HepG2 (cell line): ENCODE measurements around the gene ATP9A. TPM values are rescaled to one million over a fixed set of nuclear protein-coding genes. Genes with fewer than 3 reads are reported as not detected.

ENCODE experiments used
- ARNT2 ChIP-seq: sonication (generic); formaldehyde crosslinking; IDR thresholded peaks from 2 replicates; pipeline ENCODE4 v1.8.0; 2022; ENCODE audit warnings: mild to moderate bottlenecking, low read depth, missing genetic modification reagents, moderate library complexity
- DNMT3B ChIP-seq: conservative IDR thresholded peaks from 2 replicates; pipeline ENCODE4 v1.6.1; 2016; ENCODE audit warnings: missing biosample characterization, control low read depth
- EHMT2 ChIP-seq: fragments of 200-600 bp; sonication (generic); IDR thresholded peaks from 2 replicates; pipeline ENCODE4 v1.7.0; 2017; ENCODE audit warnings: antibody characterized with exemption, low read depth, low read length, borderline replicate concordance
- ESRRA ChIP-seq: sonication (generic); formaldehyde crosslinking; IDR thresholded peaks from 2 replicates; pipeline ENCODE4 v1.5.1; 2020; ENCODE audit warnings: mild to moderate bottlenecking, low read depth, missing genetic modification reagents
- FOSL2 ChIP-seq: sonication (generic); formaldehyde crosslinking; IDR thresholded peaks from 2 replicates; pipeline ENCODE4 v1.4.0; 2020; ENCODE audit warnings: missing genetic modification reagents
- FOXK1 ChIP-seq: sonication (generic); formaldehyde crosslinking; IDR thresholded peaks from 2 replicates; pipeline ENCODE4 v1.4.0; 2020; ENCODE audit warnings: low read depth, missing genetic modification reagents, borderline replicate concordance
- HOXA7 ChIP-seq: sonication (generic); formaldehyde crosslinking; IDR thresholded peaks from 2 replicates; pipeline ENCODE4 v1.8.1; 2022; ENCODE audit warnings: mild to moderate bottlenecking, missing genetic modification reagents, moderate library complexity
- IKZF1 ChIP-seq: fragments of 450-650 bp; IDR thresholded peaks from 2 replicates; pipeline ENCODE4 v1.7.1; 2016
- MED1 ChIP-seq: sonication (generic); formaldehyde crosslinking; IDR thresholded peaks from 2 replicates; pipeline ENCODE4 v1.4.0; 2020; ENCODE audit warnings: missing genetic modification reagents
- POGZ ChIP-seq: sonication (generic); formaldehyde crosslinking; IDR thresholded peaks from 2 replicates; pipeline ENCODE4 v1.4.0; 2020; ENCODE audit warnings: mild to moderate bottlenecking, missing genetic modification reagents
- SATB2 ChIP-seq: sonication (generic); formaldehyde crosslinking; IDR thresholded peaks from 2 replicates; pipeline ENCODE4 v1.5.0; 2020; ENCODE audit warnings: missing genetic modification reagents
- SP2 ChIP-seq: sonication (generic); formaldehyde crosslinking; IDR thresholded peaks from 2 replicates; pipeline ENCODE4 v1.5.1; 2020; ENCODE audit warnings: mild to moderate bottlenecking, missing genetic modification reagents
- SRY ChIP-seq: sonication (generic); formaldehyde crosslinking; IDR thresholded peaks from 2 replicates; pipeline ENCODE4 v1.8.0; 2022; ENCODE audit warnings: mild to moderate bottlenecking, missing genetic modification reagents
- TEAD2 ChIP-seq: sonication (generic); formaldehyde crosslinking; IDR thresholded peaks from 2 replicates; pipeline ENCODE4 v1.9.0; 2021; ENCODE audit warnings: missing genetic modification reagents
- ZBTB42 ChIP-seq: sonication (generic); formaldehyde crosslinking; IDR thresholded peaks from 2 replicates; pipeline ENCODE4 v1.5.0; 2020; ENCODE audit warnings: mild to moderate bottlenecking, missing genetic modification reagents
- ZFP82 ChIP-seq: sonication (generic); formaldehyde crosslinking; IDR thresholded peaks from 2 replicates; pipeline ENCODE4 v1.5.1; 2020; ENCODE audit warnings: mild to moderate bottlenecking, missing genetic modification reagents, borderline replicate concordance
- ZNF124 ChIP-seq: sonication (generic); formaldehyde crosslinking; IDR thresholded peaks from 2 replicates; pipeline ENCODE4 v1.4.0; 2020; ENCODE audit warnings: missing genetic modification reagents
- ZNF20 ChIP-seq: sonication (generic); formaldehyde crosslinking; IDR thresholded peaks from 2 replicates; pipeline ENCODE4 v1.4.0; 2020; ENCODE audit warnings: mild to moderate bottlenecking, moderate library complexity, missing genetic modification reagents
- ZNF3 ChIP-seq: IDR thresholded peaks from 2 replicates; pipeline ENCODE4 v1.7.0; 2017; ENCODE audit warnings: inconsistent platforms
- ZNF343 ChIP-seq: sonication (generic); formaldehyde crosslinking; IDR thresholded peaks from 2 replicates; pipeline ENCODE4 v1.4.0; 2020; ENCODE audit warnings: mild to moderate bottlenecking, missing genetic modification reagents
- ZNF430 ChIP-seq: sonication (generic); formaldehyde crosslinking; IDR thresholded peaks from 2 replicates; pipeline ENCODE4 v1.9.0; 2021; ENCODE audit warnings: mild to moderate bottlenecking, missing genetic modification reagents
- ZNF615 ChIP-seq: sonication (generic); formaldehyde crosslinking; IDR thresholded peaks from 2 replicates; pipeline ENCODE4 v1.5.0; 2020; ENCODE audit warnings: mild to moderate bottlenecking, missing genetic modification reagents, borderline replicate concordance
- ZNF749 ChIP-seq: sonication (generic); formaldehyde crosslinking; IDR thresholded peaks from 2 replicates; pipeline ENCODE4 v1.8.0; 2022; ENCODE audit warnings: mild to moderate bottlenecking, missing genetic modification reagents, moderate library complexity, borderline replicate concordance
- polyA plus RNA-seq, 8 experiments: library from polyadenylated mRNA; depleted of rRNA in 3 of 8; stranded (reverse) in 7 of 8; unstranded in 1 of 8; fragments of >200 nt; fragmentation: Illumina TruSeq in 4 of 8; extraction: Trizol in 4 of 8; gene quantifications; 2 replicates each; pipeline versions ENCODE4 v1.2.1 to v1.2.3, GENCODE V29; 2011 to 2016; ENCODE audit warnings: low read depth in 4 of 8, missing spikeins in 1 of 8, mixed read lengths in 1 of 8; ENCODE audit not compliant: insufficient read depth in 1 of 8
- total RNA-seq, 5 experiments: library from RNA; depleted of rRNA; stranded (reverse); fragments of >200 nt; fragmentation: Illumina TruSeq; extraction: Trizol; gene quantifications; 2 replicates each; pipeline ENCODE4 v1.2.3, GENCODE V29; 2016; ENCODE audit warnings: low read depth in 1 of 5
- TF ChIP-seq, protein P1 (sequence below): fragments of 450-650 bp; IDR thresholded peaks from 2 replicates; pipeline ENCODE4 v1.6.1; 2017
- TF ChIP-seq, protein P2 (sequence below), 2 experiments: IDR thresholded peaks; 2 replicates each; pipeline ENCODE4 v1.6.1; 2011 to 2012; ENCODE audit warnings: low read length in 2 of 2, borderline replicate concordance in 1 of 2, low read depth in 1 of 2, mild to moderate bottlenecking in 1 of 2, moderate library complexity in 1 of 2
- TF ChIP-seq, protein P3 (sequence below): IDR thresholded peaks from 2 replicates; pipeline ENCODE4 v1.6.1; 2018; ENCODE audit warnings: missing genetic modification reagents
- TF ChIP-seq, protein P4 (sequence below): sonication (generic); formaldehyde crosslinking; IDR thresholded peaks from 2 replicates; pipeline ENCODE4 v1.8.0; 2022; ENCODE audit warnings: missing genetic modification reagents, mild to moderate bottlenecking, inconsistent platforms, borderline replicate concordance

ATP9A gene
- total and polyA plus RNA-seq, 2 of the 13 experiments (the other 11 are each of a cell fraction or from before 2014, with no cell fraction given), result 11.8 to 18.5 TPM

DNA sequence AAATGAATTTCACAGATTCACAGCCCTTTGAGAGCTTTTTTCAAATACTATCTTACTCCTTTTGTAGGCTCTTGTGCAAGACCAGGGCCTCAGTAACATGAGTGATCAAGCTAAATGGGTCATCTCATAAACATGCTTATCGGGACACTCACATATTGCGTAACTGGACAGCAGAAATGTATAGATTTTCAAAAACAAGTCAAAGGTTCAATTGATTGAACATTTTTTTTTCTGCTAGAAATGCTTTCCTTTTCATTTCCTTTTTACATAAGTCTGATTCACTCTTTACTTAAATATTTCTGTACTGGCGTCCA is 42.8 kb upstream of the ATP9A start (continued):
- TF ChIP-seq ESRRA (no peak), IKZF1 (no peak), TEAD2 (CRISPR knock-in tag) (no peak), SRY (CRISPR knock-in tag) (no peak; the same call in 1 of the 2 replicates), ARNT2 (CRISPR knock-in tag) (0 out of 2 replicates have a peak, but pooled peaks have one; percentile 27), MED1 (peak; percentile 93), SATB2 (no peak), ZNF124 (CRISPR knock-in tag) (0 out of 2 replicates have a peak, but pooled peaks have one; percentile 43), POGZ (CRISPR knock-in tag) (peak; percentile 90), ZFP82 (CRISPR knock-in tag) (no peak), ZNF20 (CRISPR knock-in tag) (no peak), ZBTB42 (no peak), ZNF343 (CRISPR knock-in tag) (no peak), ZNF430 (CRISPR knock-in tag) (peak; percentile 75), SP2 (CRISPR knock-in tag) (no peak), ZNF749 (CRISPR knock-in tag) (no peak), ZNF615 (CRISPR knock-in tag) (no peak), FOSL2 (CRISPR knock-in tag) (peak; percentile 93), EHMT2 (no peak), ZNF3 (CRISPR knock-in tag) (no peak; the same call in 1 of the 2 replicates), FOXK1 (CRISPR knock-in tag) (peak; percentile 97), DNMT3B (CRISPR knock-in tag) (no peak), HOXA7 (CRISPR knock-in tag) (no peak)
- TF ChIP-seq, protein P1, sequence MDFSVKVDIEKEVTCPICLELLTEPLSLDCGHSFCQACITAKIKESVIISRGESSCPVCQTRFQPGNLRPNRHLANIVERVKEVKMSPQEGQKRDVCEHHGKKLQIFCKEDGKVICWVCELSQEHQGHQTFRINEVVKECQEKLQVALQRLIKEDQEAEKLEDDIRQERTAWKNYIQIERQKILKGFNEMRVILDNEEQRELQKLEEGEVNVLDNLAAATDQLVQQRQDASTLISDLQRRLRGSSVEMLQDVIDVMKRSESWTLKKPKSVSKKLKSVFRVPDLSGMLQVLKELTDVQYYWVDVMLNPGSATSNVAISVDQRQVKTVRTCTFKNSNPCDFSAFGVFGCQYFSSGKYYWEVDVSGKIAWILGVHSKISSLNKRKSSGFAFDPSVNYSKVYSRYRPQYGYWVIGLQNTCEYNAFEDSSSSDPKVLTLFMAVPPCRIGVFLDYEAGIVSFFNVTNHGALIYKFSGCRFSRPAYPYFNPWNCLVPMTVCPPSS, result no peak
- TF ChIP-seq, protein P2, sequence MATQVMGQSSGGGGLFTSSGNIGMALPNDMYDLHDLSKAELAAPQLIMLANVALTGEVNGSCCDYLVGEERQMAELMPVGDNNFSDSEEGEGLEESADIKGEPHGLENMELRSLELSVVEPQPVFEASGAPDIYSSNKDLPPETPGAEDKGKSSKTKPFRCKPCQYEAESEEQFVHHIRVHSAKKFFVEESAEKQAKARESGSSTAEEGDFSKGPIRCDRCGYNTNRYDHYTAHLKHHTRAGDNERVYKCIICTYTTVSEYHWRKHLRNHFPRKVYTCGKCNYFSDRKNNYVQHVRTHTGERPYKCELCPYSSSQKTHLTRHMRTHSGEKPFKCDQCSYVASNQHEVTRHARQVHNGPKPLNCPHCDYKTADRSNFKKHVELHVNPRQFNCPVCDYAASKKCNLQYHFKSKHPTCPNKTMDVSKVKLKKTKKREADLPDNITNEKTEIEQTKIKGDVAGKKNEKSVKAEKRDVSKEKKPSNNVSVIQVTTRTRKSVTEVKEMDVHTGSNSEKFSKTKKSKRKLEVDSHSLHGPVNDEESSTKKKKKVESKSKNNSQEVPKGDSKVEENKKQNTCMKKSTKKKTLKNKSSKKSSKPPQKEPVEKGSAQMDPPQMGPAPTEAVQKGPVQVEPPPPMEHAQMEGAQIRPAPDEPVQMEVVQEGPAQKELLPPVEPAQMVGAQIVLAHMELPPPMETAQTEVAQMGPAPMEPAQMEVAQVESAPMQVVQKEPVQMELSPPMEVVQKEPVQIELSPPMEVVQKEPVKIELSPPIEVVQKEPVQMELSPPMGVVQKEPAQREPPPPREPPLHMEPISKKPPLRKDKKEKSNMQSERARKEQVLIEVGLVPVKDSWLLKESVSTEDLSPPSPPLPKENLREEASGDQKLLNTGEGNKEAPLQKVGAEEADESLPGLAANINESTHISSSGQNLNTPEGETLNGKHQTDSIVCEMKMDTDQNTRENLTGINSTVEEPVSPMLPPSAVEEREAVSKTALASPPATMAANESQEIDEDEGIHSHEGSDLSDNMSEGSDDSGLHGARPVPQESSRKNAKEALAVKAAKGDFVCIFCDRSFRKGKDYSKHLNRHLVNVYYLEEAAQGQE (IDR thresholded peaks at IDR 0.05; ENCODE audit: borderline replicate concordance in 1 of 2, low read depth in 1 of 2, low read length in 2 of 2), result 0 out of 4 replicates have a peak, but pooled peaks of 1 of the 2 experiments have one; percentile 14
- TF ChIP-seq, protein P3, sequence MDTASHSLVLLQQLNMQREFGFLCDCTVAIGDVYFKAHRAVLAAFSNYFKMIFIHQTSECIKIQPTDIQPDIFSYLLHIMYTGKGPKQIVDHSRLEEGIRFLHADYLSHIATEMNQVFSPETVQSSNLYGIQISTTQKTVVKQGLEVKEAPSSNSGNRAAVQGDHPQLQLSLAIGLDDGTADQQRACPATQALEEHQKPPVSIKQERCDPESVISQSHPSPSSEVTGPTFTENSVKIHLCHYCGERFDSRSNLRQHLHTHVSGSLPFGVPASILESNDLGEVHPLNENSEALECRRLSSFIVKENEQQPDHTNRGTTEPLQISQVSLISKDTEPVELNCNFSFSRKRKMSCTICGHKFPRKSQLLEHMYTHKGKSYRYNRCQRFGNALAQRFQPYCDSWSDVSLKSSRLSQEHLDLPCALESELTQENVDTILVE (CRISPR knock-in tag), result peak; percentile 94
- TF ChIP-seq, protein P4, sequence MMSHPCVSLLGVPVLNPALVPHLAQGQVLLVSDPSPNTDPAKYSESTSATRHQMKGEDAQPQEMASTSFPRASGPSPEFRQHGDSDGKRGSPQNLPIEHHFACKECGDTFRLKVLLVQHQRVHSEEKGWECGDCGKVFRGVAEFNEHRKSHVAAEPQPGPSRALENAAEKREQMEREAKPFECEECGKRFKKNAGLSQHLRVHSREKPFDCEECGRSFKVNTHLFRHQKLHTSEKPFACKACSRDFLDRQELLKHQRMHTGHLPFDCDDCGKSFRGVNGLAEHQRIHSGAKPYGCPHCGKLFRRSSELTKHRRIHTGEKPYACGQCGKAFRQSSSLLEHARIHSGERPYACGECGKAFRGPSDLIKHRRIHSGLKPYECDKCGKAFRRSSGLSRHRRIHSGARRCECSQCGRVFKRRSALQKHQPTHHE, result no peak
